ENCODE results near the gene POPDC2.

POPDC2 gene

GRCh38 chr3:119642746-119643473, 17.5 kb downstream of the POPDC2 start:
- no peak for DNase-seq (ENCODE audit: extremely low read depth in 1 of 2, low read depth in 1 of 2)

GRCh38 chr3:119641416-119641815, 19.0 kb downstream of the POPDC2 start:
- no peak for DNase-seq (ENCODE audit: extremely low read depth in 1 of 2, low read depth in 1 of 2)

- no peak for DNase-seq (ENCODE audit: extremely low read depth in 1 of 2, low read depth in 1 of 2)
Observed at GRCh38 chr3:119639494-119640350, 20.7 kb downstream of the POPDC2 start.

- no peak for DNase-seq (ENCODE audit: extremely low read depth in 1 of 2, low read depth in 1 of 2)
Observed at GRCh38 chr3:119637679-119638477, 22.5 kb downstream of the POPDC2 start.

GRCh38 chr3:119636891-119637611, 23.3 kb downstream of the POPDC2 start:
- no peak for DNase-seq (ENCODE audit: extremely low read depth in 1 of 2, low read depth in 1 of 2)

GRCh38 chr3:119636249-119636648, 24.1 kb downstream of the POPDC2 start:
- no peak for DNase-seq (ENCODE audit: extremely low read depth in 1 of 2, low read depth in 1 of 2)

GRCh38 chr3:119635719-119636118, 24.7 kb downstream of the POPDC2 start:
- DNase-seq (ENCODE audit: extremely low read depth in 1 of 2, low read depth in 1 of 2) = no peak

GRCh38 chr3:119632829-119633228, 27.6 kb downstream of the POPDC2 start:
- no peak for DNase-seq (ENCODE audit: extremely low read depth in 1 of 2, low read depth in 1 of 2)

GRCh38 chr3:119632216-119632615, 28.2 kb downstream of the POPDC2 start:
- no peak for DNase-seq (ENCODE audit: extremely low read depth in 1 of 2, low read depth in 1 of 2)

GRCh38 chr3:119631516-119631915, 28.9 kb downstream of the POPDC2 start:
- DNase-seq (ENCODE audit: extremely low read depth in 1 of 2, low read depth in 1 of 2) = no peak

GRCh38 chr3:119630880-119631329, 29.5 kb downstream of the POPDC2 start:
- no peak for DNase-seq (ENCODE audit: extremely low read depth in 1 of 2, low read depth in 1 of 2)

GRCh38 chr3:119630128-119630879, 30.1 kb downstream of the POPDC2 start:
- no peak for DNase-seq (ENCODE audit: extremely low read depth in 1 of 2, low read depth in 1 of 2)

- DNase-seq (ENCODE audit: extremely low read depth in 1 of 2, low read depth in 1 of 2) = no peak
Observed at GRCh38 chr3:119628816-119629445, 31.5 kb downstream of the POPDC2 start.

GRCh38 chr3:119628390-119628789, 32.0 kb downstream of the POPDC2 start:
- DNase-seq (ENCODE audit: extremely low read depth in 1 of 2, low read depth in 1 of 2) = peak in 1 of 2 donors; percentile 10

- DNase-seq (ENCODE audit: extremely low read depth in 1 of 2, low read depth in 1 of 2) = no peak
Observed at GRCh38 chr3:119627461-119627860, 32.9 kb downstream of the POPDC2 start.

- DNase-seq (ENCODE audit: extremely low read depth in 1 of 2, low read depth in 1 of 2) = no peak
Observed at GRCh38 chr3:119626196-119626595, 34.2 kb downstream of the POPDC2 start.

GRCh38 chr3:119625451-119626153, 34.8 kb downstream of the POPDC2 start:
- no peak for DNase-seq (ENCODE audit: extremely low read depth in 1 of 2, low read depth in 1 of 2)

GRCh38 chr3:119624002-119624720, 36.2 kb downstream of the POPDC2 start:
- DNase-seq (ENCODE audit: extremely low read depth in 1 of 2, low read depth in 1 of 2) = no peak

All from stimulated activated CD8-positive, alpha-beta memory T cell treated with anti-CD3 and anti-CD28 coated beads, Interleukin-7, amount 100 ng/mL, for 48 hours (primary cell).